Measurements from ENCODE around the gene MAML3. TPM values are rescaled to one million over a fixed set of nuclear protein-coding genes. Genes with fewer than 3 reads are reported as not detected.

The MAML3 gene
- polyA plus RNA-seq, 4 donors, result 1.4 to 10.3 (median 3.4) TPM

GRCh38 chr4:139767168-139767567, 386.8 kb downstream of the MAML3 start:
- WGBS, 3 donors, result 86 to 95% (median 88%) methylated on average over 6 of the region's 6 CpGs
- Histone ChIP-seq H3K27me3 (ENCODE audit: control insufficient read depth in 3 of 3, insufficient read depth in 3 of 3, low read length in 3 of 3) (no peaks in the 10 kb centered on the region), H3K4me3 (ENCODE audit: low read depth in 1 of 3, low read length in 3 of 3) (no peak overlapping the region), H3K9me3 (ENCODE audit: control insufficient read depth in 2 of 2, insufficient read depth in 1 of 2, low read depth in 1 of 2, low read length in 1 of 2) (no peaks in the 10 kb centered on the region), H3K27ac (ENCODE audit: low read depth in 1 of 3, low read length in 2 of 3) (no peak overlapping the region), H3K4me1 (ENCODE audit: control insufficient read depth in 3 of 3, insufficient read depth in 2 of 3, low read depth in 1 of 3, low read length in 2 of 3) (peaks cover 0 to 9% (median 0%) of the 10 kb centered on the region in 3 donors), H3K36me3 (ENCODE audit: control insufficient read depth in 3 of 3, insufficient read depth in 2 of 3, low read depth in 1 of 3, low read length in 3 of 3) (no peaks in the 10 kb centered on the region)
- FAIRE-seq (no peak), DNase-seq (no peak)

- Histone ChIP-seq H3K27ac (ENCODE audit: low read depth in 1 of 3, low read length in 2 of 3) (peak overlapping the region in 1 of 3 donors; percentile 19), H3K27me3 (ENCODE audit: control insufficient read depth in 3 of 3, insufficient read depth in 3 of 3, low read length in 3 of 3) (no peaks in the 10 kb centered on the region), H3K9me3 (ENCODE audit: control insufficient read depth in 2 of 2, insufficient read depth in 1 of 2, low read depth in 1 of 2, low read length in 1 of 2) (no peaks in the 10 kb centered on the region), H3K4me3 (ENCODE audit: low read depth in 1 of 3, low read length in 3 of 3) (no peak overlapping the region), H3K4me1 (ENCODE audit: control insufficient read depth in 3 of 3, insufficient read depth in 2 of 3, low read depth in 1 of 3, low read length in 2 of 3) (peaks cover 0 to 9% (median 0%) of the 10 kb centered on the region in 3 donors), H3K36me3 (ENCODE audit: control insufficient read depth in 3 of 3, insufficient read depth in 2 of 3, low read depth in 1 of 3, low read length in 3 of 3) (no peaks in the 10 kb centered on the region)
- FAIRE-seq (no peak), DNase-seq (no peak)
- 73 to 78% (median 74%) methylated on average over 9 of the region's 9 CpGs for WGBS, 3 donors
Observed at GRCh38 chr4:139764686-139765310, 389.2 kb downstream of the MAML3 start.

GRCh38 chr4:139764182-139764581, 389.8 kb downstream of the MAML3 start:
- WGBS, 3 donors, result 10 to 50% (median 33%) methylated on average over 8 of the region's 8 CpGs
- Histone ChIP-seq H3K27me3 (ENCODE audit: control insufficient read depth in 3 of 3, insufficient read depth in 3 of 3, low read length in 3 of 3) (no peaks in the 10 kb centered on the region), H3K27ac (ENCODE audit: low read depth in 1 of 3, low read length in 2 of 3) (peak overlapping the region in 1 of 3 donors; percentile 19), H3K4me3 (ENCODE audit: low read depth in 1 of 3, low read length in 3 of 3) (no peak overlapping the region), H3K4me1 (ENCODE audit: control insufficient read depth in 3 of 3, insufficient read depth in 2 of 3, low read depth in 1 of 3, low read length in 2 of 3) (peaks cover 0 to 7% (median 0%) of the 10 kb centered on the region in 3 donors), H3K36me3 (ENCODE audit: control insufficient read depth in 3 of 3, insufficient read depth in 2 of 3, low read depth in 1 of 3, low read length in 3 of 3) (no peaks in the 10 kb centered on the region), H3K9me3 (ENCODE audit: control insufficient read depth in 2 of 2, insufficient read depth in 1 of 2, low read depth in 1 of 2, low read length in 1 of 2) (no peaks in the 10 kb centered on the region)
- DNase-seq, result peak in 1 of 2 donors; percentile 29
- no peak for FAIRE-seq

GRCh38 chr4:139763672-139764071, 390.3 kb downstream of the MAML3 start:
- no peak for FAIRE-seq
- no peak overlapping the region for H3K27ac ChIP-seq (ENCODE audit: low read depth in 1 of 3, low read length in 2 of 3)

GRCh38 chr4:139763205-139763604, 390.8 kb downstream of the MAML3 start:
- Histone ChIP-seq H3K27me3 (ENCODE audit: control insufficient read depth in 3 of 3, insufficient read depth in 3 of 3, low read length in 3 of 3) (no peaks in the 10 kb centered on the region), H3K27ac (ENCODE audit: low read depth in 1 of 3, low read length in 2 of 3) (no peak overlapping the region), H3K9me3 (ENCODE audit: control insufficient read depth in 2 of 2, insufficient read depth in 1 of 2, low read depth in 1 of 2, low read length in 1 of 2) (no peaks in the 10 kb centered on the region), H3K36me3 (ENCODE audit: control insufficient read depth in 3 of 3, insufficient read depth in 2 of 3, low read depth in 1 of 3, low read length in 3 of 3) (no peaks in the 10 kb centered on the region), H3K4me1 (ENCODE audit: control insufficient read depth in 3 of 3, insufficient read depth in 2 of 3, low read depth in 1 of 3, low read length in 2 of 3) (peaks cover 0 to 4% (median 0%) of the 10 kb centered on the region in 3 donors), H3K4me3 (ENCODE audit: low read depth in 1 of 3, low read length in 3 of 3) (no peak overlapping the region)
- WGBS, 3 donors, result 55 to 90% (median 71%) methylated on average over 6 of the region's 6 CpGs
- DNase-seq, result no peak
- FAIRE-seq, result no peak

More at GRCh38 chr4:139763672-139764071, 390.3 kb downstream of the MAML3 start:
- no peaks in the 10 kb centered on the region for H3K36me3 ChIP-seq (ENCODE audit: control insufficient read depth in 3 of 3, insufficient read depth in 2 of 3, low read depth in 1 of 3, low read length in 3 of 3)
- DNase-seq, result no peak
- no peaks in the 10 kb centered on the region for H3K27me3 ChIP-seq (ENCODE audit: control insufficient read depth in 3 of 3, insufficient read depth in 3 of 3, low read length in 3 of 3)
- 38 to 54% (median 42%) methylated on average over 2 of the region's 2 CpGs for WGBS, 3 donors
- no peak overlapping the region for H3K4me3 ChIP-seq (ENCODE audit: low read depth in 1 of 3, low read length in 3 of 3)
- H3K4me1 ChIP-seq (ENCODE audit: control insufficient read depth in 3 of 3, insufficient read depth in 2 of 3, low read depth in 1 of 3, low read length in 2 of 3), result peaks cover 0 to 4% (median 0%) of the 10 kb centered on the region in 3 donors
- H3K9me3 ChIP-seq (ENCODE audit: control insufficient read depth in 2 of 2, insufficient read depth in 1 of 2, low read depth in 1 of 2, low read length in 1 of 2), result no peaks in the 10 kb centered on the region

- WGBS, 3 donors, result 61 to 72% (median 65%) methylated on average over 5 of the region's 5 CpGs
- FAIRE-seq (no peak), DNase-seq (no peak)
- no peaks in the 10 kb centered on the region for H3K36me3 ChIP-seq (ENCODE audit: control insufficient read depth in 3 of 3, insufficient read depth in 2 of 3, low read depth in 1 of 3, low read length in 3 of 3)
- H3K4me3 ChIP-seq (ENCODE audit: low read depth in 1 of 3, low read length in 3 of 3), result no peak overlapping the region
- no peak overlapping the region for H3K27ac ChIP-seq (ENCODE audit: low read depth in 1 of 3, low read length in 2 of 3)
- H3K9me3 ChIP-seq (ENCODE audit: control insufficient read depth in 2 of 2, insufficient read depth in 1 of 2, low read depth in 1 of 2, low read length in 1 of 2), result no peaks in the 10 kb centered on the region
- peaks cover 0 to 4% (median 0%) of the 10 kb centered on the region in 3 donors for H3K4me1 ChIP-seq (ENCODE audit: control insufficient read depth in 3 of 3, insufficient read depth in 2 of 3, low read depth in 1 of 3, low read length in 2 of 3)
- no peaks in the 10 kb centered on the region for H3K27me3 ChIP-seq (ENCODE audit: control insufficient read depth in 3 of 3, insufficient read depth in 3 of 3, low read length in 3 of 3)
Observed at GRCh38 chr4:139762720-139763119, 391.3 kb downstream of the MAML3 start.

GRCh38 chr4:139761461-139761860, 392.5 kb downstream of the MAML3 start:
- Histone ChIP-seq H3K27me3 (ENCODE audit: control insufficient read depth in 3 of 3, insufficient read depth in 3 of 3, low read length in 3 of 3) (no peaks in the 10 kb centered on the region), H3K27ac (ENCODE audit: low read depth in 1 of 3, low read length in 2 of 3) (no peak overlapping the region), H3K4me3 (ENCODE audit: low read depth in 1 of 3, low read length in 3 of 3) (no peak overlapping the region), H3K36me3 (ENCODE audit: control insufficient read depth in 3 of 3, insufficient read depth in 2 of 3, low read depth in 1 of 3, low read length in 3 of 3) (no peaks in the 10 kb centered on the region), H3K9me3 (ENCODE audit: control insufficient read depth in 2 of 2, insufficient read depth in 1 of 2, low read depth in 1 of 2, low read length in 1 of 2) (no peaks in the 10 kb centered on the region), H3K4me1 (ENCODE audit: control insufficient read depth in 3 of 3, insufficient read depth in 2 of 3, low read depth in 1 of 3, low read length in 2 of 3) (peaks cover 0 to 4% (median 0%) of the 10 kb centered on the region in 3 donors)
- FAIRE-seq, result no peak
- DNase-seq, result no peak
- WGBS, 3 donors, result 45 to 65% (median 61%) methylated on average over 4 of the region's 4 CpGs

GRCh38 chr4:139760567-139760966, 393.4 kb downstream of the MAML3 start:
- no peak for DNase-seq
- no peak for FAIRE-seq
- Histone ChIP-seq H3K4me1 (ENCODE audit: control insufficient read depth in 3 of 3, insufficient read depth in 2 of 3, low read depth in 1 of 3, low read length in 2 of 3) (peaks cover 0 to 4% (median 0%) of the 10 kb centered on the region in 3 donors), H3K27ac (ENCODE audit: low read depth in 1 of 3, low read length in 2 of 3) (no peak overlapping the region), H3K36me3 (ENCODE audit: control insufficient read depth in 3 of 3, insufficient read depth in 2 of 3, low read depth in 1 of 3, low read length in 3 of 3) (no peaks in the 10 kb centered on the region), H3K9me3 (ENCODE audit: control insufficient read depth in 2 of 2, insufficient read depth in 1 of 2, low read depth in 1 of 2, low read length in 1 of 2) (no peaks in the 10 kb centered on the region), H3K4me3 (ENCODE audit: low read depth in 1 of 3, low read length in 3 of 3) (no peak overlapping the region), H3K27me3 (ENCODE audit: control insufficient read depth in 3 of 3, insufficient read depth in 3 of 3, low read length in 3 of 3) (no peaks in the 10 kb centered on the region)
- WGBS, 3 donors, result 76 to 82% (median 81%) methylated on average over 4 of the region's 4 CpGs

GRCh38 chr4:139759097-139759496, 394.9 kb downstream of the MAML3 start:
- no peaks in the 10 kb centered on the region for H3K27me3 ChIP-seq (ENCODE audit: control insufficient read depth in 3 of 3, insufficient read depth in 3 of 3, low read length in 3 of 3)
- DNase-seq, result no peak
- no peak overlapping the region for H3K27ac ChIP-seq (ENCODE audit: low read depth in 1 of 3, low read length in 2 of 3)
- H3K9me3 ChIP-seq (ENCODE audit: control insufficient read depth in 2 of 2, insufficient read depth in 1 of 2, low read depth in 1 of 2, low read length in 1 of 2), result no peaks in the 10 kb centered on the region
- H3K4me1 ChIP-seq (ENCODE audit: control insufficient read depth in 3 of 3, insufficient read depth in 2 of 3, low read depth in 1 of 3, low read length in 2 of 3), result peaks cover 0 to 4% (median 0%) of the 10 kb centered on the region in 3 donors
- H3K36me3 ChIP-seq (ENCODE audit: control insufficient read depth in 3 of 3, insufficient read depth in 2 of 3, low read depth in 1 of 3, low read length in 3 of 3), result peaks cover 0 to 2% (median 0%) of the 10 kb centered on the region in 3 donors
- no peak for FAIRE-seq
- no peak overlapping the region for H3K4me3 ChIP-seq (ENCODE audit: low read depth in 1 of 3, low read length in 3 of 3)
- 82 to 94% (median 89%) methylated on average over 4 of the region's 4 CpGs for WGBS, 3 donors
